ENCODE results near the gene PPL. TPM values are rescaled to one million over a fixed set of nuclear protein-coding genes. Genes with fewer than 3 reads are reported as not detected.

The PPL gene
- total and polyA plus RNA-seq, 2 experiments from 2014 or later, result 32.8 to 44.5 TPM

DNA sequence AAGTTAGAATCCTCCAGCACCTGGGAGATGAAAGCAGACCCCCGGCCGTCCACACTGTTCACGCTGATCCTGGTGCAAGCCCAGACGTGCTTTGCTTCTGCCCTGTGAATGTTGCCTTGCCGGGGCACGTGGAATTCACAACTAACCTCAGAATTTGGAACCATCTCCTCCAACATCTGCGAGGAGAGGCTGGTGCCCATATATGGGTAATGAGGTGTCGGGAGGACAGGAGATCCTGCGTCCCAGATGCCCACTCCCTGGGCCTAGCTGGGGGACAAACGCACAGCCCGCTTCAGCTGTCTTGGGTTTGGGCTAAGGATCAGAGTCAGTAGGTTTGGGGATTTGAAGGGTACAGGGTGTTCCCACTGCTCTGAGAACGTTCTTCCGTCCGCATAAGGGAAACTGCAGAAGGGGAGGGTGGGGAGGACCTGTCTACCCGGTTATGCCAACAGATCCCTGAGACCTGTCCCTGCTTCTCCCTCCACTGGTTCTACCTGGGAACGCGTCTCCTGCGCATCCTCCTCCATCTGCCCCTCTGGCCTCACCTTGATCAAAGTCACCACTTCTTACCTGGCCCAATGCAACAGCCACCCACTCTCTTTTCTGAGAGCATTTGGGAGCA lies 14.1 kb downstream of the PPL start:
- 88% methylated on average over 18 of the region's 18 CpGs for WGBS (ENCODE audit: low lambda C conversion rate, missing lambda C conversion rate)
- Histone ChIP-seq H3K4me2 (no peak overlapping the region), H3K9me3 (ENCODE audit: low read depth) (peaks cover 7% of the 10 kb centered on the region), H2AFZ (no peak overlapping the region), H3K27me3 (no peaks in the 10 kb centered on the region), H3K4me3 (no peak overlapping the region), H4K20me1 (ENCODE audit: insufficient read depth, poor library complexity, severe bottlenecking) (no peaks in the 10 kb centered on the region), H3K36me3 (replicated peaks; ENCODE audit: insufficient read depth, low read depth) (peaks cover 3% of the 10 kb centered on the region), H3K4me1 (ENCODE audit: insufficient read depth) (peaks cover 35% of the 10 kb centered on the region), H3K79me2 (peaks cover 50% of the 10 kb centered on the region), H3K27ac (peak overlapping the region; percentile 53), H3K9me2 (replicated peaks; ENCODE audit: insufficient read depth) (no peaks in the 10 kb centered on the region)
- no peak for TF ChIP-seq EZH2phosphoT487 (IDR thresholded peaks at IDR 0.05; ENCODE audit: low read depth, severe bottlenecking, unreplicated experiment)
- no peak for TF ChIP-seq EZH2 (IDR thresholded peaks at IDR 0.05; ENCODE audit: borderline replicate concordance)
- TF ChIP-seq, protein P1, sequence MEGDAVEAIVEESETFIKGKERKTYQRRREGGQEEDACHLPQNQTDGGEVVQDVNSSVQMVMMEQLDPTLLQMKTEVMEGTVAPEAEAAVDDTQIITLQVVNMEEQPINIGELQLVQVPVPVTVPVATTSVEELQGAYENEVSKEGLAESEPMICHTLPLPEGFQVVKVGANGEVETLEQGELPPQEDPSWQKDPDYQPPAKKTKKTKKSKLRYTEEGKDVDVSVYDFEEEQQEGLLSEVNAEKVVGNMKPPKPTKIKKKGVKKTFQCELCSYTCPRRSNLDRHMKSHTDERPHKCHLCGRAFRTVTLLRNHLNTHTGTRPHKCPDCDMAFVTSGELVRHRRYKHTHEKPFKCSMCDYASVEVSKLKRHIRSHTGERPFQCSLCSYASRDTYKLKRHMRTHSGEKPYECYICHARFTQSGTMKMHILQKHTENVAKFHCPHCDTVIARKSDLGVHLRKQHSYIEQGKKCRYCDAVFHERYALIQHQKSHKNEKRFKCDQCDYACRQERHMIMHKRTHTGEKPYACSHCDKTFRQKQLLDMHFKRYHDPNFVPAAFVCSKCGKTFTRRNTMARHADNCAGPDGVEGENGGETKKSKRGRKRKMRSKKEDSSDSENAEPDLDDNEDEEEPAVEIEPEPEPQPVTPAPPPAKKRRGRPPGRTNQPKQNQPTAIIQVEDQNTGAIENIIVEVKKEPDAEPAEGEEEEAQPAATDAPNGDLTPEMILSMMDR (IDR thresholded peaks at IDR 0.05; ENCODE audit: poor library complexity), result no peak
- DNase-seq (ENCODE audit: low spot score), result no peak

DNA sequence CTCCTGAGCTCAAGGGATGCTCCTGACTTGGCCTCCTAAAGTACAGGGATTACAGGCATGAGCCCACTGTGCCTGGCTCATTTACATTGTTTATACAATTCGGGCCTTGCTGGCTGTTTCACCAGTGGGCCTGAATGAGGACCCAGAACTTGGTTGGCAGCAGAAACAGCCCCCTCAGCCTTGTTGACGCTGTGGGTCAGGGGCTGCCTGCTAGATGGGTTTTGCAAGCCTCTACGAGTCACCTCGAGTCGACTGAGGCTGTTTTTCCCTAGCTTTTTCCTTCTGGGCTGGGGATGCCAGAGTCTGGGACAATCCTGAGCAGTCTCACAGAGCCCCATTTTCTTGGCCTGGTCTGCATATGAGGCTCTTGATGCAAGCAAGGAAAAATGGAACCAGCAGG lies 16.1 kb downstream of the PPL start:
- TF ChIP-seq EZH2phosphoT487 (IDR thresholded peaks at IDR 0.05; ENCODE audit: low read depth, severe bottlenecking, unreplicated experiment), result no peak
- H3K79me2 ChIP-seq, result peaks cover 46% of the 10 kb centered on the region
- WGBS (ENCODE audit: low lambda C conversion rate, missing lambda C conversion rate), result 83% methylated on average over 5 of the region's 5 CpGs
- no peaks in the 10 kb centered on the region for H3K27me3 ChIP-seq
- no peak overlapping the region for H3K4me2 ChIP-seq
- peak overlapping the region; percentile 23 for H3K27ac ChIP-seq
- H3K4me3 ChIP-seq, result no peak overlapping the region
- H3K9me3 ChIP-seq (ENCODE audit: low read depth), result no peaks in the 10 kb centered on the region
- H3K36me3 ChIP-seq (replicated peaks; ENCODE audit: insufficient read depth, low read depth), result no peaks in the 10 kb centered on the region
- no peak for DNase-seq (ENCODE audit: low spot score)
- H3K9me2 ChIP-seq (replicated peaks; ENCODE audit: insufficient read depth), result no peaks in the 10 kb centered on the region
- H2AFZ ChIP-seq, result no peak overlapping the region
- peaks cover 41% of the 10 kb centered on the region for H3K4me1 ChIP-seq (ENCODE audit: insufficient read depth)
- no peaks in the 10 kb centered on the region for H4K20me1 ChIP-seq (ENCODE audit: insufficient read depth, poor library complexity, severe bottlenecking)

DNA sequence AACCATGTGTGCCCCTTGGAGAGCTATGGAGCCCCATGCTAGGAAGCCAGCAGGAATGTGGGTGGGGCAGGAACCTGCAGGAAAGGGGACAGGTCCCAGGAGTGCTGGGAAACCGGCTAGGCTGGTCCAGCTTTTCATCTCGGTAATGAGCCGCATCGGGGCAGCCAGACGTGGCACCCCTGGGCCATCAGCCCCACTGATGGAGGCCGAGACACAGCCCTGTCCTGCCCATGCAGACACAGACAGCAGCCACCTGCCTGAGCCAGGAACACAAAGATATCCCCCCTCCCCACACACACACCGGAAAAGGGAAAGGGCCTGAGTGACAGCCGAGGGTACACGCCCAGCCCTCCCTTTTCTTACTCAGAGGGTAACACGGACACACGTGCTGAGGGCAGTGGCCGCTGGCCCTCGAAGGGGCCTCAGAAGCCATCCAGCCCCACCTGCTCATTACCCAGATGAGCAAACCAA lies 18.1 kb downstream of the PPL start:
- no peak for TF ChIP-seq EZH2 (IDR thresholded peaks at IDR 0.05; ENCODE audit: borderline replicate concordance)
- TF ChIP-seq, protein P1 (IDR thresholded peaks at IDR 0.05; ENCODE audit: poor library complexity), result no peak
- TF ChIP-seq EZH2phosphoT487 (IDR thresholded peaks at IDR 0.05; ENCODE audit: low read depth, severe bottlenecking, unreplicated experiment), result no peak
- Histone ChIP-seq H3K79me2 (peaks cover 53% of the 10 kb centered on the region), H3K27me3 (no peaks in the 10 kb centered on the region), H3K36me3 (replicated peaks; ENCODE audit: insufficient read depth, low read depth) (no peaks in the 10 kb centered on the region), H4K20me1 (ENCODE audit: insufficient read depth, poor library complexity, severe bottlenecking) (no peaks in the 10 kb centered on the region), H3K9me3 (ENCODE audit: low read depth) (no peaks in the 10 kb centered on the region), H3K4me3 (no peak overlapping the region), H2AFZ (no peak overlapping the region), H3K27ac (peak overlapping the region; percentile 90), H3K4me1 (ENCODE audit: insufficient read depth) (peaks cover 26% of the 10 kb centered on the region), H3K9me2 (replicated peaks; ENCODE audit: insufficient read depth) (no peaks in the 10 kb centered on the region), H3K4me2 (peak overlapping the region; percentile 65)
- DNase-seq (ENCODE audit: low spot score), result peak; percentile 69
- 56% methylated on average over 13 of the region's 13 CpGs for WGBS (ENCODE audit: low lambda C conversion rate, missing lambda C conversion rate)

DNA sequence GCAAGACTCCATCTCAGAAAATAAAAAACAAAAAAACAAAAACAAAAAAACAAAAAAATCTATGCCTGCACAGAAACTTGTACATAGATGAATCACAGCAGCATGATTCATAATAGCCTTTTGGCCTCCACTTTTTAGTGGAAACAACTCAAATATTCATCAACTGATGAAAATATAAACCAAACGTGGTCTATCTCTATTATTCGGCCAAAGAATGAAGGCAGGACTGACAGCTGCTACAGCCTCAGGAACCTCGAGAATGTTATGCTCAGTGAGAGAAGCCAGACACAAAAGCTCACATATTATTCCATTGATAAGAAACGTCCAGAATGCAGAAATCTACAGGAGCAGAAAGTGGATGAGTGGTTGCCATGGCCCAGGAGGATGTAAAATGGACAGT lies 19.8 kb downstream of the PPL start:
- Histone ChIP-seq H4K20me1 (ENCODE audit: insufficient read depth, poor library complexity, severe bottlenecking) (no peaks in the 10 kb centered on the region), H3K9me3 (ENCODE audit: low read depth) (no peaks in the 10 kb centered on the region), H3K27me3 (no peaks in the 10 kb centered on the region), H3K27ac (no peak overlapping the region), H3K4me1 (ENCODE audit: insufficient read depth) (peaks cover 17% of the 10 kb centered on the region), H3K36me3 (replicated peaks; ENCODE audit: insufficient read depth, low read depth) (no peaks in the 10 kb centered on the region), H3K4me2 (no peak overlapping the region), H3K9me2 (replicated peaks; ENCODE audit: insufficient read depth) (no peaks in the 10 kb centered on the region), H2AFZ (no peak overlapping the region), H3K79me2 (peaks cover 40% of the 10 kb centered on the region), H3K4me3 (no peak overlapping the region)
- DNase-seq (ENCODE audit: low spot score), result no peak
- TF ChIP-seq, protein P1 (IDR thresholded peaks at IDR 0.05; ENCODE audit: poor library complexity), result no peak
- TF ChIP-seq EZH2 (IDR thresholded peaks at IDR 0.05; ENCODE audit: borderline replicate concordance), result no peak
- no peak for TF ChIP-seq EZH2phosphoT487 (IDR thresholded peaks at IDR 0.05; ENCODE audit: low read depth, severe bottlenecking, unreplicated experiment)
- 48% methylated on average over 4 of the region's 4 CpGs for WGBS (ENCODE audit: low lambda C conversion rate, missing lambda C conversion rate)

All from hepatocyte (in vitro differentiated cells).